ENCODE results near the gene ZNF710. TPM values are rescaled to one million over a fixed set of nuclear protein-coding genes. Genes with fewer than 3 reads are reported as not detected.

The ZNF710 gene
- total RNA-seq, 1 experiment from 2014 or later, result 10.0 TPM

DNA sequence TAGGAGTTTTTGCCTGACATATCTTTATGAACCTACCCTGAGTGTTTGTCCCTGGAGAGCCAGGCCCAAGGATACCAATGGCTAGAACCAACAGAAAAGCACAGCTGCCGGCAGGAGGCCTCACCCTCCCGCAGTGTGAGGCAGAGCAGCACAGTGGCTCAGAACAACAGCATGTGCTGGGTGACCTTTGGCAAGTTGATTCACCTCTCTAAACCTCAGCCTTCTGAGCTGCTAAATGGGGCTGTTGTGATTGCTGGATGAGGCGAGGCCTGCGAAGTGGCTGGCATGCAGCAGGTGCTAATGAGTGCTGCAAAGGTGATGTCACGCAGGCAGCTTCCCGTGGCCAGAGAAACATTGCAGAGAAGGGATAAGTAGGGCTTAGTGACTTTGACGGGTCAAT, 77.8 kb downstream of the ZNF710 start:
- CTCF ChIA-PET, result interaction anchor here (0.8 kb wide), 1 partner anchor 181 kb away, joined by 3 read pairs; no protein-coding TSS in a partner anchor
- Histone ChIP-seq H3K36me3 (ENCODE audit: control insufficient read depth in 1 of 2, insufficient read depth in 2 of 2, low read length in 2 of 2) (no peaks in the 10 kb centered on the region; a peak in 1 of 4 replicates), H3K4me1 (ENCODE audit: control insufficient read depth in 1 of 2, insufficient read depth in 2 of 2, low read length in 2 of 2) (peaks cover 17 to 22% of the 10 kb centered on the region in 2 experiments), H4K20me1 (ENCODE audit: insufficient read depth) (no peaks in the 10 kb centered on the region), H3K4me2 (ENCODE audit: low read length) (no peak overlapping the region), H3K9ac (ENCODE audit: low read length) (no peak overlapping the region), H3K27me3 (ENCODE audit: insufficient read depth, low read length) (no peaks in the 10 kb centered on the region), H2AFZ (ENCODE audit: low read depth, low read length, poor library complexity, severe bottlenecking) (no peak overlapping the region), H3K79me2 (ENCODE audit: insufficient read depth, low read length) (no peaks in the 10 kb centered on the region), H3K9me2 (ENCODE audit: insufficient read depth) (no peaks in the 10 kb centered on the region), H3K27ac (ENCODE audit: low read depth, low read length) (no peak overlapping the region), H3K4me3 (replicated peaks in 1 of 2; ENCODE audit: low read depth in 1 of 2, low read length in 2 of 2) (no peak overlapping the region), H3K9me3 (ENCODE audit: control insufficient read depth in 1 of 2, insufficient read depth in 1 of 2, low read depth in 1 of 2, low read length in 2 of 2) (no peaks in the 10 kb centered on the region)
- ATAC-seq (no peak), DNase-seq (ENCODE audit: low read depth, low spot score) (no peak)
- POLR2A ChIA-PET, result no interaction called here
- TF ChIP-seq ELF1 (IDR thresholded peaks at IDR 0.05; ENCODE audit: borderline replicate concordance, low read depth), result no peak
- TF ChIP-seq ZBTB33 (IDR thresholded peaks at IDR 0.05; ENCODE audit: extremely low read depth, insufficient replicate concordance, low read length), result no peak
- TF ChIP-seq FOSL1 (IDR thresholded peaks at IDR 0.05; ENCODE audit: low read depth), result no peak
- no peak for TF ChIP-seq EZH2 (IDR thresholded peaks at IDR 0.05)
- TF ChIP-seq, protein P1, sequence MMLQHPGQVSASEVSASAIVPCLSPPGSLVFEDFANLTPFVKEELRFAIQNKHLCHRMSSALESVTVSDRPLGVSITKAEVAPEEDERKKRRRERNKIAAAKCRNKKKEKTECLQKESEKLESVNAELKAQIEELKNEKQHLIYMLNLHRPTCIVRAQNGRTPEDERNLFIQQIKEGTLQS (IDR thresholded peaks at IDR 0.05), result no peak
- TF ChIP-seq CBX3 (IDR thresholded peaks at IDR 0.05; ENCODE audit: low read depth), result no peak
- no peak for TF ChIP-seq YY1 (IDR thresholded peaks at IDR 0.05; ENCODE audit: extremely low read depth, insufficient replicate concordance, low read depth, low read length)
- TF ChIP-seq SIN3A (IDR thresholded peaks at IDR 0.05; ENCODE audit: low read depth), result no peak
- no peak for TF ChIP-seq CTCF (IDR thresholded peaks at IDR 0.05 in 2 of 3, conservative IDR thresholded peaks at IDR 0.05 in 1 of 3; ENCODE audit: borderline replicate concordance in 1 of 3, insufficient read depth in 1 of 3, low read depth in 2 of 3, low read length in 2 of 3)
- TF ChIP-seq POLR2AphosphoS5 (IDR thresholded peaks at IDR 0.05; ENCODE audit: low read depth, low read length), result no peak
- no peak for TF ChIP-seq SRF (IDR thresholded peaks at IDR 0.05; ENCODE audit: low read depth)
- RAD21 ChIA-PET (ENCODE audit: low non-redundant PET in 1 of 2, low total read pairs in 2 of 2, uncharacterized antibody in 2 of 2, unreplicated experiment in 2 of 2), result no interaction called here
- no TSS peak for BruUV-seq (replicated peaks)
- intact Hi-C loops (cut with micrococcal nuclease), result no loop called here
